HepG2 (cell line): ENCODE measurements around the gene PLA2G4D. TPM values are rescaled to one million over a fixed set of nuclear protein-coding genes. Genes with fewer than 3 reads are reported as not detected.
A peak's percentile ranks its signal among the peaks of the same experiment; 100 is the strongest.

Source experiments
- CREB1 ChIP-seq, 2 experiments: fragments of 450-650 bp in 1 of 2; IDR thresholded peaks; 2 replicates each; pipeline ENCODE4 v1.6.1; 2016 to 2017; ENCODE audit warnings: control low read depth in 1 of 2, mild to moderate bottlenecking in 1 of 2, missing compliant biosample characterization in 1 of 2, missing genetic modification characterization in 1 of 2
- CREB3 ChIP-seq: sonication (generic); formaldehyde crosslinking; IDR thresholded peaks from 2 replicates; pipeline ENCODE4 v1.5.0; 2020; ENCODE audit warnings: missing genetic modification reagents
- EEA1 ChIP-seq: sonication (generic); formaldehyde crosslinking; IDR thresholded peaks from 2 replicates; pipeline ENCODE4 v1.5.1; 2020; ENCODE audit warnings: mild to moderate bottlenecking, missing genetic modification reagents, borderline replicate concordance
- FOSL1 ChIP-seq: sonication (generic); formaldehyde crosslinking; IDR thresholded peaks from 2 replicates; pipeline ENCODE4 v1.9.0; 2021; ENCODE audit warnings: missing genetic modification reagents, borderline replicate concordance
- GABPA ChIP-seq, 2 experiments: IDR thresholded peaks; 2 replicates each; pipeline ENCODE4 v1.6.1; 2011 to 2016; ENCODE audit warnings: low read depth in 2 of 2, low read length in 1 of 2, missing biosample characterization in 1 of 2, missing genetic modification characterization in 1 of 2
- MED1 ChIP-seq: sonication (generic); formaldehyde crosslinking; IDR thresholded peaks from 2 replicates; pipeline ENCODE4 v1.4.0; 2020; ENCODE audit warnings: missing genetic modification reagents
- MLLT10 ChIP-seq: sonication (generic); formaldehyde crosslinking; IDR thresholded peaks from 2 replicates; pipeline ENCODE4 v1.4.0; 2020; ENCODE audit warnings: missing genetic modification reagents
- NBN ChIP-seq: fragments of 450-650 bp; conservative IDR thresholded peaks from 2 replicates; pipeline ENCODE4 v1.6.1; 2017
- NR1H2 ChIP-seq: sonication (generic); formaldehyde crosslinking; IDR thresholded peaks from 2 replicates; pipeline ENCODE4 v1.8.1; 2022; ENCODE audit warnings: low read depth, missing genetic modification reagents, borderline replicate concordance
- PITX1 ChIP-seq: sonication (generic); formaldehyde crosslinking; IDR thresholded peaks from 2 replicates; pipeline ENCODE4 v1.5.1; 2020; ENCODE audit warnings: mild to moderate bottlenecking, missing genetic modification reagents
- PLSCR1 ChIP-seq: sonication (generic); formaldehyde crosslinking; IDR thresholded peaks from 2 replicates; pipeline ENCODE4 v1.5.0; 2020; ENCODE audit warnings: missing genetic modification reagents, mild to moderate bottlenecking, borderline replicate concordance
- POLR2AphosphoS2 ChIP-seq: IDR thresholded peaks from 2 replicates; pipeline ENCODE4 v1.6.1; 2011; ENCODE audit warnings: low read depth, low read length, improper control_type of control experiment
- RXRB ChIP-seq: IDR thresholded peaks from 2 replicates; pipeline ENCODE4 v1.6.1; 2016; ENCODE audit warnings: borderline replicate concordance, missing genetic modification reagents, missing compliant biosample characterization
- SAP130 ChIP-seq: IDR thresholded peaks from 2 replicates; pipeline ENCODE4 v1.6.1; 2016; ENCODE audit warnings: low read depth
- SOX6 ChIP-seq, 2 experiments: fragments of 450-650 bp in 1 of 2; sonication (generic) in 1 of 2; formaldehyde crosslinking in 1 of 2; IDR thresholded peaks; 2 replicates each; pipeline versions ENCODE4 v1.4.0 to v1.6.1; 2017 to 2020; ENCODE audit warnings: antibody characterized with exemption in 1 of 2, mild to moderate bottlenecking in 1 of 2, missing genetic modification reagents in 1 of 2
- TEAD3 ChIP-seq: optimal IDR thresholded peaks from 2 replicates; pipeline ENCODE3; 2016; ENCODE audit warnings: borderline replicate concordance
- ZFAT ChIP-seq: sonication (generic); formaldehyde crosslinking; conservative IDR thresholded peaks from 2 replicates; pipeline ENCODE4 v1.8.1; 2023; ENCODE audit warnings: missing genetic modification reagents, inconsistent platforms
- ZNF224 ChIP-seq: sonication (generic); formaldehyde crosslinking; IDR thresholded peaks from 2 replicates; pipeline ENCODE4 v1.5.0; 2020; ENCODE audit warnings: mild to moderate bottlenecking, missing genetic modification reagents
- ZNF235 ChIP-seq: sonication (generic); formaldehyde crosslinking; IDR thresholded peaks from 2 replicates; pipeline ENCODE4 v1.8.1; 2023; ENCODE audit warnings: mild to moderate bottlenecking, missing genetic modification reagents, borderline replicate concordance
- ZNF292 ChIP-seq: sonication (generic); formaldehyde crosslinking; IDR thresholded peaks from 2 replicates; pipeline ENCODE4 v1.8.1; 2022; ENCODE audit warnings: mild to moderate bottlenecking, low read depth, missing genetic modification reagents, borderline replicate concordance
- ZNF431 ChIP-seq: sonication (generic); formaldehyde crosslinking; IDR thresholded peaks from 2 replicates; pipeline ENCODE4 v1.9.0; 2022; ENCODE audit warnings: missing genetic modification reagents, low read depth, mild to moderate bottlenecking, borderline replicate concordance
- ZNF562 ChIP-seq: sonication (generic); formaldehyde crosslinking; IDR thresholded peaks from 2 replicates; pipeline ENCODE4 v1.8.0; 2022; ENCODE audit warnings: missing genetic modification reagents, borderline replicate concordance
- ZNF878 ChIP-seq: sonication (generic); formaldehyde crosslinking; IDR thresholded peaks from 2 replicates; pipeline ENCODE4 v1.8.1; 2023; ENCODE audit warnings: mild to moderate bottlenecking, missing genetic modification reagents, moderate library complexity
- polyA plus RNA-seq, 8 experiments: library from polyadenylated mRNA; depleted of rRNA in 3 of 8; stranded (reverse) in 7 of 8; unstranded in 1 of 8; fragments of >200 nt; fragmentation: Illumina TruSeq in 4 of 8; extraction: Trizol in 4 of 8; gene quantifications; 2 replicates each; pipeline versions ENCODE4 v1.2.1 to v1.2.3, GENCODE V29; 2011 to 2016; ENCODE audit warnings: low read depth in 4 of 8, missing spikeins in 1 of 8, mixed read lengths in 1 of 8; ENCODE audit not compliant: insufficient read depth in 1 of 8
- total RNA-seq, 5 experiments: library from RNA; depleted of rRNA; stranded (reverse); fragments of >200 nt; fragmentation: Illumina TruSeq; extraction: Trizol; gene quantifications; 2 replicates each; pipeline ENCODE4 v1.2.3, GENCODE V29; 2016; ENCODE audit warnings: low read depth in 1 of 5
- TF ChIP-seq, protein P1 (sequence below): sonication (generic); formaldehyde crosslinking; IDR thresholded peaks from 2 replicates; pipeline ENCODE4 v1.4.0; 2020; ENCODE audit warnings: missing genetic modification reagents; ENCODE audit errors: not compliant biosample characterization
- TF ChIP-seq, protein P2 (sequence below): sonication (generic); formaldehyde crosslinking; IDR thresholded peaks from 2 replicates; pipeline ENCODE4 v1.8.1; 2023; ENCODE audit warnings: mild to moderate bottlenecking, moderate library complexity, missing genetic modification reagents

The PLA2G4D gene
- total and polyA plus RNA-seq, 2 of the 13 experiments (the other 11 are each of a cell fraction or from before 2014, with no cell fraction given) = 0.04 to 0.21 TPM

GRCh38 chr15:42134617-42135245 lies 40.4 kb upstream of the PLA2G4D start (continued):
- TF ChIP-seq, protein P1, sequence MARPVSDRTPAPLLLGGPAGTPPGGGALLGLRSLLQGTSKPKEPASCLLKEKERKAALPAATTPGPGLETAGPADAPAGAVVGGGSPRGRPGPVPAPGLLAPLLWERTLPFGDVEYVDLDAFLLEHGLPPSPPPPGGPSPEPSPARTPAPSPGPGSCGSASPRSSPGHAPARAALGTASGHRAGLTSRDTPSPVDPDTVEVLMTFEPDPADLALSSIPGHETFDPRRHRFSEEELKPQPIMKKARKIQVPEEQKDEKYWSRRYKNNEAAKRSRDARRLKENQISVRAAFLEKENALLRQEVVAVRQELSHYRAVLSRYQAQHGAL (CRISPR knock-in tag) = no peak
- TF ChIP-seq SOX6 (IDR thresholded peaks at IDR 0.05) = no peak
- peak; percentile 42; the same call in 1 of the 2 replicates for TF ChIP-seq SOX6 (CRISPR knock-in tag; IDR thresholded peaks at IDR 0.05)
- TF ChIP-seq CREB3 (CRISPR knock-in tag) = no peak
- no peak for TF ChIP-seq ZNF235 (CRISPR knock-in tag)
- TF ChIP-seq POLR2AphosphoS2 = no peak
- no peak for TF ChIP-seq PLSCR1 (CRISPR knock-in tag)
- no peak for TF ChIP-seq ZFAT (CRISPR knock-in tag)
- TF ChIP-seq ZNF431 = no peak
- no peak for TF ChIP-seq ZNF562 (CRISPR knock-in tag)
- TF ChIP-seq CREB1 (IDR thresholded peaks at IDR 0.05) = no peak
- TF ChIP-seq CREB1 (CRISPR knock-in tag; IDR thresholded peaks at IDR 0.05) = 0 out of 2 replicates have a peak, but pooled peaks have one; percentile 18
- no peak for TF ChIP-seq ZNF224 (CRISPR knock-in tag)
- TF ChIP-seq, protein P2, sequence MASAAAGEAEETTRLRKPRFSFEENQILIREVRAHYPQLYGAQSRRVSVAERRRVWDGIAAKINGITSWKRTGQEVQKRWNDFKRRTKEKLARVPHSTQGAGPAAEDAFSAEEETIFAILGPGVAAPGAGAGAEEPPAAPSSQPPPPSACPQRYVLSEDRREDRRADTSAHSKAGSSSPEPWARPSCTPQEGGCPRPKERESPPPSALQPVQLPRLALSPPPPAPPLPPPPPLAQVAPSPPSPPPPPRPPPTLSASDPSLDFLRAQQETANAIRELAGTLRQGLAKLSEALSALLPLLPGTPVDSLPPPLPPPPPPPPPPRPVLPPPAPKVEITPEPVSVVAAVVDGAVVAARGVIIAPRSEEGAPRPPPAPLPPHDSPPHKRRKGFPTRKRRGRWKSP (CRISPR knock-in tag) = 0 out of 2 replicates have a peak, but pooled peaks have one; percentile 30
- 0 out of 2 replicates have a peak, but pooled peaks have one; percentile 17 for TF ChIP-seq RXRB (CRISPR knock-in tag)
- 0 out of 2 replicates have a peak, but pooled peaks have one; percentile 15 for TF ChIP-seq MED1 (CRISPR knock-in tag)
- peak; percentile 39; the same call in 1 of the 2 replicates for TF ChIP-seq ZNF292 (CRISPR knock-in tag)
- TF ChIP-seq TEAD3 (CRISPR knock-in tag) = peak; percentile 13
- peak; percentile 79; the same call in 1 of the 2 replicates for TF ChIP-seq FOSL1 (CRISPR knock-in tag)
- no peak for TF ChIP-seq ZNF878
- TF ChIP-seq GABPA (IDR thresholded peaks at IDR 0.05; ENCODE audit: low read depth, low read length) = no peak
- TF ChIP-seq GABPA (CRISPR knock-in tag; IDR thresholded peaks at IDR 0.05; ENCODE audit: low read depth) = no peak
- TF ChIP-seq SAP130 (CRISPR knock-in tag) = peak; percentile 37; the same call in 1 of the 2 replicates
- TF ChIP-seq MLLT10 (CRISPR knock-in tag) = no peak
- no peak for TF ChIP-seq NBN
- peak; percentile 72 for TF ChIP-seq PITX1
- no peak for TF ChIP-seq EEA1 (CRISPR knock-in tag)
- no peak for TF ChIP-seq NR1H2 (CRISPR knock-in tag)
